Measurements from ENCODE around the gene CTCF. TPM values are rescaled to one million over a fixed set of nuclear protein-coding genes. Genes with fewer than 3 reads are reported as not detected.
"Not testable (repeated sequence)": the region's sequence is repeated elsewhere in the genome, so short reads cannot be mapped to it uniquely, and the experiment has no call there.

The CTCF gene, protein sequence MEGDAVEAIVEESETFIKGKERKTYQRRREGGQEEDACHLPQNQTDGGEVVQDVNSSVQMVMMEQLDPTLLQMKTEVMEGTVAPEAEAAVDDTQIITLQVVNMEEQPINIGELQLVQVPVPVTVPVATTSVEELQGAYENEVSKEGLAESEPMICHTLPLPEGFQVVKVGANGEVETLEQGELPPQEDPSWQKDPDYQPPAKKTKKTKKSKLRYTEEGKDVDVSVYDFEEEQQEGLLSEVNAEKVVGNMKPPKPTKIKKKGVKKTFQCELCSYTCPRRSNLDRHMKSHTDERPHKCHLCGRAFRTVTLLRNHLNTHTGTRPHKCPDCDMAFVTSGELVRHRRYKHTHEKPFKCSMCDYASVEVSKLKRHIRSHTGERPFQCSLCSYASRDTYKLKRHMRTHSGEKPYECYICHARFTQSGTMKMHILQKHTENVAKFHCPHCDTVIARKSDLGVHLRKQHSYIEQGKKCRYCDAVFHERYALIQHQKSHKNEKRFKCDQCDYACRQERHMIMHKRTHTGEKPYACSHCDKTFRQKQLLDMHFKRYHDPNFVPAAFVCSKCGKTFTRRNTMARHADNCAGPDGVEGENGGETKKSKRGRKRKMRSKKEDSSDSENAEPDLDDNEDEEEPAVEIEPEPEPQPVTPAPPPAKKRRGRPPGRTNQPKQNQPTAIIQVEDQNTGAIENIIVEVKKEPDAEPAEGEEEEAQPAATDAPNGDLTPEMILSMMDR
- polyA plus RNA-seq (2013) = 42.4 TPM

GRCh38 chr16:67562526-67562917, at the start of gene CTCF:
Gene CTCF (plus strand): TSS chr16:67562526. CDS start chr16:67610833, 48,307 bp downstream.
- peak within 1 kb of the TSS; percentile 85 to 100 (median 93) for H3K4me3 ChIP-seq (ENCODE audit: control insufficient read depth in 1 of 7, extremely low read depth in 1 of 7, insufficient read depth in 4 of 7, low read depth in 2 of 7, low read length in 6 of 7)
- H3K36me3 ChIP-seq (ENCODE audit: control insufficient read depth in 4 of 4, insufficient read depth in 4 of 4, low read length in 3 of 4) = peaks cover 0 to 3% (median 0%) of the 10 kb centered on the region in 4 experiments
- 0% methylated on average over 27 of the region's 62 CpGs for WGBS (ENCODE audit: insufficient coverage)
- CTCF ChIA-PET = interaction anchor here (0.8 to 12.5 kb wide), 21 partner anchors 8 to 107 kb away, joined by 3 to 308 read pairs (median 5); partner anchors contain the start of genes ATP6V0D1 and CARMIL2
- peak within 1 kb of the TSS; percentile 83 to 96 for H3K27ac ChIP-seq (ENCODE audit: insufficient read depth in 1 of 2, low read depth in 1 of 2, low read length in 2 of 2, poor library complexity in 1 of 2, severe bottlenecking in 2 of 2)
- POLR2A ChIA-PET = interaction anchor here (0.6 to 4.2 kb wide), 8 partner anchors 10 to 105 kb away, joined by 3 to 80 read pairs (median 4); partner anchors contain the start of genes C16orf86, CARMIL2 and ENKD1
- H3K4me1 ChIP-seq (ENCODE audit: control extremely low read depth in 1 of 4, control insufficient read depth in 4 of 4, insufficient read depth in 4 of 4, low read length in 3 of 4) = peaks cover 15 to 42% (median 33%) of the 10 kb centered on the region in 4 experiments
- H3K9me3 ChIP-seq (ENCODE audit: control extremely low read depth in 1 of 5, control insufficient read depth in 4 of 5, insufficient read depth in 2 of 5, low read depth in 1 of 5, low read length in 4 of 5) = no peaks in the 10 kb centered on the region
- H3K27me3 ChIP-seq (replicated peaks in 2 of 5; ENCODE audit: control insufficient read depth in 4 of 5, insufficient read depth in 5 of 5, low read length in 4 of 5) = no peaks in the 10 kb centered on the region
- DNase-seq = peak; percentile 88 to 92 (median 92)

DNA sequence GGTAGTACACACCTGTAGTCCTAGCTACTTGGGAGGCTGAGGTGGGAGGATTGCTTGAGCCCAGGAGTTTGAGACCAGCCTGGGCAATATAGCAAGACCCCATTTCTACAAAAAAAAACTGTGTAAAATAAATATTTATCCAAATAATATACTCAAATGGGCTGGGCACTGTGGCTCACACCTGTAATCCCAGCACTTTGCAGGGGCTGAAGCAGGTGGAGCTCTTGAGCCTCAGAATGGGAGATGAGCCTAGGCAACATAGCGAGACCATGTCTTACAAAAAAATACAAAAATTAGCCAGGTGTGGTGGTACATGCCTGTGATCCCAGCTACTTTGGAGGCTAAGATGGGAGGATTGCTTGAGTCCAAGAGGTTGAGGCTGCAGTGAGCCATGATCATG, 48.4 kb upstream of the CTCF start:
- ChIA-PET POLR2A (interaction anchor here (0.6 to 1.1 kb wide), 2 partner anchors 25 to 46 kb away, joined by 3 read pairs; no protein-coding TSS in a partner anchor), CTCF (interaction anchor here (0.6 to 10.5 kb wide), 17 partner anchors 9 to 160 kb away, joined by 3 to 228 read pairs (median 4); partner anchors contain the start of genes AGRP, ATP6V0D1 and CARMIL2)
- not testable (repeated sequence) for H3K9me3 ChIP-seq (ENCODE audit: control extremely low read depth in 1 of 5, control insufficient read depth in 4 of 5, insufficient read depth in 2 of 5, low read depth in 1 of 5, low read length in 4 of 5); H3K27me3 ChIP-seq (replicated peaks in 2 of 5; ENCODE audit: control insufficient read depth in 4 of 5, insufficient read depth in 5 of 5, low read length in 4 of 5); H3K27ac ChIP-seq (ENCODE audit: insufficient read depth in 1 of 2, low read depth in 1 of 2, low read length in 2 of 2, poor library complexity in 1 of 2, severe bottlenecking in 2 of 2); H3K4me3 ChIP-seq (ENCODE audit: control insufficient read depth in 1 of 7, extremely low read depth in 1 of 7, insufficient read depth in 4 of 7, low read depth in 2 of 7, low read length in 6 of 7); H3K36me3 ChIP-seq (ENCODE audit: control insufficient read depth in 4 of 4, insufficient read depth in 4 of 4, low read length in 3 of 4); DNase-seq
- WGBS (ENCODE audit: insufficient coverage) = no CpG with 5 or more reads among the region's 1 CpG
- peaks cover 0 to 38% (median 34%) of the 10 kb centered on the region in 4 experiments for H3K4me1 ChIP-seq (ENCODE audit: control extremely low read depth in 1 of 4, control insufficient read depth in 4 of 4, insufficient read depth in 4 of 4, low read length in 3 of 4)

- DNase-seq = peak; percentile 89 to 94 (median 91)
- H3K4me1 ChIP-seq (ENCODE audit: control extremely low read depth in 1 of 4, control insufficient read depth in 4 of 4, insufficient read depth in 4 of 4, low read length in 3 of 4) = peaks cover 0 to 43% (median 37%) of the 10 kb centered on the region in 4 experiments
- CTCF ChIA-PET = interaction anchor here (0.6 to 10.5 kb wide), 20 partner anchors 12 to 288 kb away, joined by 3 to 228 read pairs (median 4); partner anchors contain the start of genes ACD, AGRP, ATP6V0D1 and CARMIL2
- H3K9me3 ChIP-seq (ENCODE audit: control extremely low read depth in 1 of 5, control insufficient read depth in 4 of 5, insufficient read depth in 2 of 5, low read depth in 1 of 5, low read length in 4 of 5) = no peaks in the 10 kb centered on the region
- 6% methylated on average over 6 of the region's 8 CpGs for WGBS (ENCODE audit: insufficient coverage)
- no peak overlapping the region for H3K27ac ChIP-seq (ENCODE audit: insufficient read depth in 1 of 2, low read depth in 1 of 2, low read length in 2 of 2, poor library complexity in 1 of 2, severe bottlenecking in 2 of 2)
- POLR2A ChIA-PET = interaction anchor here (0.6 to 1.1 kb wide), 4 partner anchors 26 to 217 kb away, joined by 3 to 4 read pairs (median 3); no protein-coding TSS in a partner anchor
- peak overlapping the region in 1 of 7 experiments; percentile 28 for H3K4me3 ChIP-seq (ENCODE audit: control insufficient read depth in 1 of 7, extremely low read depth in 1 of 7, insufficient read depth in 4 of 7, low read depth in 2 of 7, low read length in 6 of 7)
- no peaks in the 10 kb centered on the region for H3K27me3 ChIP-seq (replicated peaks in 2 of 5; ENCODE audit: control insufficient read depth in 4 of 5, insufficient read depth in 5 of 5, low read length in 4 of 5)
- H3K36me3 ChIP-seq (ENCODE audit: control insufficient read depth in 4 of 4, insufficient read depth in 4 of 4, low read length in 3 of 4) = no peaks in the 10 kb centered on the region
Measured at GRCh38 chr16:67514382-67514828, 47.9 kb upstream of the CTCF start.

- no peak for DNase-seq
- Histone ChIP-seq H3K4me3 (ENCODE audit: control insufficient read depth in 1 of 7, extremely low read depth in 1 of 7, insufficient read depth in 4 of 7, low read depth in 2 of 7, low read length in 6 of 7) (peak overlapping the region in 1 of 7 experiments; percentile 26), H3K27ac (ENCODE audit: insufficient read depth in 1 of 2, low read depth in 1 of 2, low read length in 2 of 2, poor library complexity in 1 of 2, severe bottlenecking in 2 of 2) (peak overlapping the region in 1 of 2 experiments; percentile 32), H3K27me3 (replicated peaks in 2 of 5; ENCODE audit: control insufficient read depth in 4 of 5, insufficient read depth in 5 of 5, low read length in 4 of 5) (no peaks in the 10 kb centered on the region), H3K36me3 (ENCODE audit: control insufficient read depth in 4 of 4, insufficient read depth in 4 of 4, low read length in 3 of 4) (no peaks in the 10 kb centered on the region), H3K4me1 (ENCODE audit: control extremely low read depth in 1 of 4, control insufficient read depth in 4 of 4, insufficient read depth in 4 of 4, low read length in 3 of 4) (peaks cover 0 to 54% (median 48%) of the 10 kb centered on the region in 4 experiments), H3K9me3 (ENCODE audit: control extremely low read depth in 1 of 5, control insufficient read depth in 4 of 5, insufficient read depth in 2 of 5, low read depth in 1 of 5, low read length in 4 of 5) (no peaks in the 10 kb centered on the region)
- 95% methylated on average over 8 of the region's 12 CpGs for WGBS (ENCODE audit: insufficient coverage)
- ChIA-PET POLR2A (interaction anchor here (0.6 to 1.1 kb wide), 3 partner anchors 9 to 118 kb away, joined by 3 to 4 read pairs (median 3); no protein-coding TSS in a partner anchor), CTCF (interaction anchor here (0.7 to 10.5 kb wide), 16 partner anchors 9 to 162 kb away, joined by 3 to 228 read pairs (median 6); partner anchors contain the start of genes AGRP, ATP6V0D1 and CARMIL2)
Measured at GRCh38 chr16:67516296-67517154, 45.8 kb upstream of the CTCF start.

- H3K36me3 ChIP-seq (ENCODE audit: control insufficient read depth in 4 of 4, insufficient read depth in 4 of 4, low read length in 3 of 4) = no peaks in the 10 kb centered on the region
- H3K9me3 ChIP-seq (ENCODE audit: control extremely low read depth in 1 of 5, control insufficient read depth in 4 of 5, insufficient read depth in 2 of 5, low read depth in 1 of 5, low read length in 4 of 5) = no peaks in the 10 kb centered on the region
- peak overlapping the region in 1 of 7 experiments; percentile 26 for H3K4me3 ChIP-seq (ENCODE audit: control insufficient read depth in 1 of 7, extremely low read depth in 1 of 7, insufficient read depth in 4 of 7, low read depth in 2 of 7, low read length in 6 of 7)
- H3K4me1 ChIP-seq (ENCODE audit: control extremely low read depth in 1 of 4, control insufficient read depth in 4 of 4, insufficient read depth in 4 of 4, low read length in 3 of 4) = peaks cover 0 to 56% (median 51%) of the 10 kb centered on the region in 4 experiments
- peak overlapping the region in 1 of 2 experiments; percentile 32 for H3K27ac ChIP-seq (ENCODE audit: insufficient read depth in 1 of 2, low read depth in 1 of 2, low read length in 2 of 2, poor library complexity in 1 of 2, severe bottlenecking in 2 of 2)
- CTCF ChIA-PET = interaction anchor here (0.6 to 10.5 kb wide), 15 partner anchors 8 to 278 kb away, joined by 3 to 228 read pairs (median 5); partner anchors contain the start of genes AGRP, ATP6V0D1 and CARMIL2
- H3K27me3 ChIP-seq (replicated peaks in 2 of 5; ENCODE audit: control insufficient read depth in 4 of 5, insufficient read depth in 5 of 5, low read length in 4 of 5) = no peaks in the 10 kb centered on the region
- POLR2A ChIA-PET = interaction anchor here (0.6 to 1.1 kb wide), 3 partner anchors 8 to 117 kb away, joined by 3 to 4 read pairs (median 3); no protein-coding TSS in a partner anchor
- 39% methylated on average over 3 of the region's 3 CpGs for WGBS (ENCODE audit: insufficient coverage)
- peak in 2 of 3 donors; percentile 52 to 67 for DNase-seq
Measured at GRCh38 chr16:67517155-67517445, 45.2 kb upstream of the CTCF start.

All from common myeloid progenitor, CD34-positive (primary cell).